Measurements from ENCODE around the gene UBE2E2.

Gene UBE2E2

DNA sequence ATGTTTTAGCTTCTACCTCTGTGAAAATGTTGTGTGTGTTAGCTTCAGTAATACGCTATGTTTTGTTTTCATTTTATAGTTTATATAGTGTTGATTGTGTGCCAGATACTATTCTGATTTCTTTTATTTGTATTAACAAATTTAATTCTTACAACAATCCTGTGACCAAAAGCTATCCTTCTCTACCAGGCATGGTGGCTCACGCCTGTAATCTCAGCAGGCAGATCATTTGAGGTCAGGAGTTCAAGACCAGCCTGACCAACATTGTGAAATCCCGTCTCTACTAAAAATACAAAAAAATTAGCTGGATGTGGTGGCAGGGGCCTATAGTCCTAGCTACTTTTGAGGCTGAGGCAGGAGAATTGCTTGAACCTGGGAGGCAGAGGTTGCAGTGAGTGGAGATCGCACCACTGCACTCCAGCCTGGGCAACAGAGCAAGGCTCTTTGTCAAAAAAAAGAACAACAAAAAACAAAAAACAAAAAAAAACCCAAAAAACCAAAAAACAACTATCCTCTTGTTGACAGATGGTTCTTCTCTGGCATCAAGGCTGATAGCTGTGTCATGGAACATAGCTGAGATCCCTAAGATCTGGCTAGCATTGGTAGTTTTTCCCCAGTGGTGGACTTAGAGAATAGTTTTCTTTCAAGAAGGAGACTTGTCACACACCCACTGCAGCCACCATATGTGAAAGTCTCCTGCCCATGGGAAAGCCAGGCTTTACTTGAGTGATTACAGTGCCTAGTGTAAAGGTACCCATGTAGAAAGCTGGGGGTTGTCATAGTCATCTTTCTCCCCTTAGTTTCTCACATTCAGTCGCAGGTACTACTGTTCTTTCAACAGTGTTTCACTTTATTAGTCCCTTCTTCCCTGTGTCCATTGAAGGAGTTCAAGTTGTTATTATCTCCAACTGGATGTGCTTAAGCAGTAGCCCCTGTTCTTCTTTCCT is 116.5 kb downstream of the UBE2E2 start:
- TF ChIP-seq CEBPB (IDR thresholded peaks at IDR 0.05) (no peak), NFIC (IDR thresholded peaks at IDR 0.05) (no peak), CREB1 (IDR thresholded peaks at IDR 0.05; ENCODE audit: low read depth) (no peak), TCF12 (IDR thresholded peaks at IDR 0.05; ENCODE audit: low read depth) (no peak)
- TF ChIP-seq, protein P1, sequence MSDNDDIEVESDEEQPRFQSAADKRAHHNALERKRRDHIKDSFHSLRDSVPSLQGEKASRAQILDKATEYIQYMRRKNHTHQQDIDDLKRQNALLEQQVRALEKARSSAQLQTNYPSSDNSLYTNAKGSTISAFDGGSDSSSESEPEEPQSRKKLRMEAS (IDR thresholded peaks at IDR 0.05), result no peak
- TF ChIP-seq, protein P2, sequence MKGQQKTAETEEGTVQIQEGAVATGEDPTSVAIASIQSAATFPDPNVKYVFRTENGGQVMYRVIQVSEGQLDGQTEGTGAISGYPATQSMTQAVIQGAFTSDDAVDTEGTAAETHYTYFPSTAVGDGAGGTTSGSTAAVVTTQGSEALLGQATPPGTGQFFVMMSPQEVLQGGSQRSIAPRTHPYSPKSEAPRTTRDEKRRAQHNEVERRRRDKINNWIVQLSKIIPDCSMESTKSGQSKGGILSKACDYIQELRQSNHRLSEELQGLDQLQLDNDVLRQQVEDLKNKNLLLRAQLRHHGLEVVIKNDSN (IDR thresholded peaks at IDR 0.05), result no peak

DNA sequence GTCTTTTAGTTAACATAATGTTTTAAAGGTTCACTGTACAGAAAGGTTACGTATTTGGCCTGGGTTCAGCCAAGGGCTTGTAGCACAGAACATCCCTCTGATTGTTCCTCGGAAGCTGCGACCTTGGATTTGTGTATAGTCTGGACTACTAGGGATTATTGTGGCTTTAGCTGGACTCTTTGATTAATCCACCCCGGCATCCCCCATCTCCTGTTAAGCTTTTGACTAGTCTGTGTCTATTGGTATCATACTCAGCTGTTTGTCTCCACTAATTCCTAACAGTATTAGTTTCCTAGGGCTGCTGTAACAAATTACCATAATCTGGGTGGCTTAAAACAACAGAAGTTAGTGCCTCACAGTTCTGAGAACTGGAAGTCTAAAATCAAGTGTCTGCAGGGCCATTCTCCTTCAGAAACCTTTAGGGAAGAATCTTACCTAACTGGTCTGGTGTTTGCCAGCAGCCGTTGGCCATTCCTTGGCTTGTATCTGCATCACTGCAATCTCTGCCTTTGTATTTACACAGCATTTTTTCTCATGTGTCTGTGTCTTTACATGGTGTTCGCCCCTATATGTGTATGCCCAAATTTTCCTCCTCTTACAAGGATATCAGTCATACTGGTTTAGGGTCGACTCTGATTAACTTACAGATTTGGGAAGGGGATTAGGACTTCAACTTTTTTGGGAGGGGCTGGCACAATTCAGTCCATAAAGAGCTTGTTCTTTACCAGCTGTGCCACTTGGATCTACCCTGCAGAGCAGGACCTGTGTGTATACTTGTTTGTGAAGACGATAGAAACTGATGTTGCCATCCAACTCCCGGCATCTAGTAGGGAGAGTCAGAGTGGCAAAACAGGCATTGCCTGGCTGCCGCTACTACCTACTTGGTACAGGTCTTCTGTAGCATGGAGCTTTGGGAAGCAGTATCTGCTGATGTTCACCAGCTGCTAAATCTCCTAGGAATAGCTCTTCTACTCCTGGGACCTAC is 117.8 kb downstream of the UBE2E2 start:
- TF ChIP-seq EP300 (IDR thresholded peaks at IDR 0.05; ENCODE audit: borderline replicate concordance), result no peak

DNA sequence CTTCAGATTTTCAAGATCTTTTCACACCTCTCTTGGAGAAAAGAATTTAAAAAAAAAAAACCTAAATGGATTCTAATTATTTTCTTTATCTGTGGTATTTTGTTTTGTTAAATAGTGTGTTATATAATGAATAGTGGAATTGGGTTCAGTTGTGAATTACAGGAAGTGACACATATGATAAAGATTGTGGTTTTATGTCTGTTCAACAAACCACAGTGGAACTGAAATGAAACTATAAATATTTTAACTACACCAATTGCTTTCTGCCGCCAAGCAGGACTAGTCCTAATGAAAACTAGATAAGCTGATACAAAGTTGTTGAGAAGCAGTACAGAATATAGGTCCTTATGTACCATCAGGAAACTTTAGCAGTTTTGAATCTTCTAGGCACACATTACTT is 121.6 kb downstream of the UBE2E2 start:
- TF ChIP-seq CREB1 (IDR thresholded peaks at IDR 0.05; ENCODE audit: low read depth) (no peak), TEAD4 (IDR thresholded peaks at IDR 0.05) (no peak), TCF12 (IDR thresholded peaks at IDR 0.05; ENCODE audit: low read depth) (no peak)
- TF ChIP-seq, protein P3, sequence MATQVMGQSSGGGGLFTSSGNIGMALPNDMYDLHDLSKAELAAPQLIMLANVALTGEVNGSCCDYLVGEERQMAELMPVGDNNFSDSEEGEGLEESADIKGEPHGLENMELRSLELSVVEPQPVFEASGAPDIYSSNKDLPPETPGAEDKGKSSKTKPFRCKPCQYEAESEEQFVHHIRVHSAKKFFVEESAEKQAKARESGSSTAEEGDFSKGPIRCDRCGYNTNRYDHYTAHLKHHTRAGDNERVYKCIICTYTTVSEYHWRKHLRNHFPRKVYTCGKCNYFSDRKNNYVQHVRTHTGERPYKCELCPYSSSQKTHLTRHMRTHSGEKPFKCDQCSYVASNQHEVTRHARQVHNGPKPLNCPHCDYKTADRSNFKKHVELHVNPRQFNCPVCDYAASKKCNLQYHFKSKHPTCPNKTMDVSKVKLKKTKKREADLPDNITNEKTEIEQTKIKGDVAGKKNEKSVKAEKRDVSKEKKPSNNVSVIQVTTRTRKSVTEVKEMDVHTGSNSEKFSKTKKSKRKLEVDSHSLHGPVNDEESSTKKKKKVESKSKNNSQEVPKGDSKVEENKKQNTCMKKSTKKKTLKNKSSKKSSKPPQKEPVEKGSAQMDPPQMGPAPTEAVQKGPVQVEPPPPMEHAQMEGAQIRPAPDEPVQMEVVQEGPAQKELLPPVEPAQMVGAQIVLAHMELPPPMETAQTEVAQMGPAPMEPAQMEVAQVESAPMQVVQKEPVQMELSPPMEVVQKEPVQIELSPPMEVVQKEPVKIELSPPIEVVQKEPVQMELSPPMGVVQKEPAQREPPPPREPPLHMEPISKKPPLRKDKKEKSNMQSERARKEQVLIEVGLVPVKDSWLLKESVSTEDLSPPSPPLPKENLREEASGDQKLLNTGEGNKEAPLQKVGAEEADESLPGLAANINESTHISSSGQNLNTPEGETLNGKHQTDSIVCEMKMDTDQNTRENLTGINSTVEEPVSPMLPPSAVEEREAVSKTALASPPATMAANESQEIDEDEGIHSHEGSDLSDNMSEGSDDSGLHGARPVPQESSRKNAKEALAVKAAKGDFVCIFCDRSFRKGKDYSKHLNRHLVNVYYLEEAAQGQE (IDR thresholded peaks at IDR 0.05; ENCODE audit: low read depth), result no peak

DNA sequence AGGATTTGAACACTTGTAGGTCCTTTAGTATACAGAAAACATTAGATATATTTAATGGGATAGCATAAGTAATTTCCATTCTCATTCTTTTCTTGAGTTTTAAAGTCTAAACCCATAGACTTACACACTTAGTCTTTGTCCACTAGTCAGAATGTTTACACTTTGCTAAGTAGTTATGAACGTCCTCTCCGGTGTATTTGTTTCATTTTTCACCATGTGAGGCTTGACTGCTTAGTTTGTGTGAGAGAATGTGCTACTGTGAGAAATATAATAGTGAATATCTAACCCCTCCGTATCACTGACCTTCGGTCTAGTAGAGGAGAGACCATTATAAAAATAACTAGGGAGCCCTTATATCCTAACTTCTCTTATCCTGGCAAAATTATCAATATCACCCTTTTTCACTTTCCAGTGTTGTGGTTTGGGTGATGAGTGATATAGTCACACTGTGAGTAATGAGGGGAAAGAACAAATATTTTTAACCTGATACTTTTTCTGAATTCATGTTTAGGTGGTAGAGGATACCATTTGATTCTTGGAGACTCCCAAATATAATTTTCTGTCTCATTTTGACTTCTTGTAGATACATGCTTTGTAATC is 122.4 kb downstream of the UBE2E2 start:
- TF ChIP-seq TEAD4 (IDR thresholded peaks at IDR 0.05) (no peak), TCF12 (IDR thresholded peaks at IDR 0.05; ENCODE audit: low read depth) (no peak), CREB1 (IDR thresholded peaks at IDR 0.05; ENCODE audit: low read depth) (no peak), EP300 (IDR thresholded peaks at IDR 0.05; ENCODE audit: borderline replicate concordance) (no peak), EGR1 (IDR thresholded peaks at IDR 0.05) (no peak), FOXM1 (IDR thresholded peaks at IDR 0.05; ENCODE audit: borderline replicate concordance, low read depth) (no peak), TAF1 (IDR thresholded peaks at IDR 0.05; ENCODE audit: low read depth) (no peak), NFIC (IDR thresholded peaks at IDR 0.05) (no peak), CEBPB (IDR thresholded peaks at IDR 0.05) (no peak), YY1 (IDR thresholded peaks at IDR 0.05; ENCODE audit: low read depth) (no peak)
- TF ChIP-seq, protein P3 (IDR thresholded peaks at IDR 0.05; ENCODE audit: low read depth), result no peak
- TF ChIP-seq, protein P1 (IDR thresholded peaks at IDR 0.05), result no peak
- TF ChIP-seq, protein P2 (IDR thresholded peaks at IDR 0.05), result no peak

DNA sequence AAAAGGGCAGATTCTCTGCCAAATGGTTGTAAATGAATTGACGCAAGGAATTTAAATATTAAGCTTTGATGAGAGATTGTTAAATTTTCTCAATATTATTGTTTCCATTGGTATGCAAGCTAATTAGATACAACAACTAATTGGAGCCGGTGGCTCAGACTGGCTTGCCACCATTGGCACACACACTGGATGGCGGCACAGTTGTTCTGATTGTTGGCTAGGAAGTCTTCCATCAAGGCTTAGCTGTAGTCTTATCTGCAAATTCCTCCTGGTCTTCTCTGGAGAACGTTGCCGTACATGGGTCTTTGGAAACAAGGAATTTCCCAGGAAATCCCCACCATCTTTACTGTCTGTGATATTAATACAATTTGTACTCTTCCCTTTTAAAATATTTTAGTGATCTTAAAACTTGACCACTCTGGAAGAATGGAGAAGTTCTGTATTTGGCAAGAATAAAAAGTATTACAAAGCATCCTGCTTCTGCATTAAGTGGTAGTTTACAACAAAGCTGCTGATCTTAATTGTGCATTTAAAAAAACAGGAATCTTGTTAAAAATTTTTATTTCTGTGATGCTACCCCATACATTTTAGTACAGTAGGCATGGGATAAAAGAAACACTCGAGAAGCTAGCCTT is 126.5 kb downstream of the UBE2E2 start:
- no peak for TF ChIP-seq RAD21 (IDR thresholded peaks at IDR 0.05; ENCODE audit: low read depth)
- TF ChIP-seq YY1 (IDR thresholded peaks at IDR 0.05; ENCODE audit: low read depth), result no peak
- TF ChIP-seq TAF1 (IDR thresholded peaks at IDR 0.05; ENCODE audit: low read depth), result no peak
- no peak for TF ChIP-seq TCF12 (IDR thresholded peaks at IDR 0.05; ENCODE audit: low read depth)
- TF ChIP-seq, protein P1 (IDR thresholded peaks at IDR 0.05), result no peak
- no peak for TF ChIP-seq EGR1 (IDR thresholded peaks at IDR 0.05)
- TF ChIP-seq, protein P3 (IDR thresholded peaks at IDR 0.05; ENCODE audit: low read depth), result no peak

All from Ishikawa (cell line).